Endodermal cell (in vitro differentiated cells): ENCODE data around the gene SCNM1. TPM values are rescaled to one million over a fixed set of nuclear protein-coding genes. Genes with fewer than 3 reads are reported as not detected.
A peak's percentile ranks its signal among the peaks of the same experiment; 100 is the strongest.

Source experiments
- DNase-seq: peaks from one replicate; pipeline ENCODE4 v3.0.0-alpha.2; 2017
- H3K27ac ChIP-seq: 2 replicates; pipeline ENCODE4 v1.5.1; 2013; ENCODE audit warnings: mild to moderate bottlenecking, low read depth, low read length, moderate library complexity
- H3K27me3 ChIP-seq: 2 replicates; pipeline ENCODE4 v1.6.1; 2013; ENCODE audit warnings: mild to moderate bottlenecking, low read length, moderate library complexity; ENCODE audit not compliant: insufficient read depth, control insufficient read depth, poor library complexity, severe bottlenecking
- H3K36me3 ChIP-seq: 2 replicates; pipeline ENCODE4 v1.7.0; 2013; ENCODE audit warnings: mild to moderate bottlenecking, low read length, moderate library complexity; ENCODE audit not compliant: control insufficient read depth, insufficient read depth
- H3K4me1 ChIP-seq: one replicate; pipeline ENCODE4 v1.7.0; 2013; ENCODE audit warnings: low read length; ENCODE audit not compliant: control insufficient read depth, insufficient read depth
- H3K4me3 ChIP-seq: 2 replicates; pipeline ENCODE4 v1.5.1; 2013; ENCODE audit warnings: mild to moderate bottlenecking, low read length, moderate library complexity
- H3K9ac ChIP-seq: 2 replicates; pipeline ENCODE4 v1.6.1; 2013; ENCODE audit warnings: mild to moderate bottlenecking, low read length, moderate library complexity; ENCODE audit not compliant: poor library complexity, severe bottlenecking; ENCODE audit errors: extremely low read depth
- H3K9me3 ChIP-seq: 2 replicates; pipeline ENCODE4 v1.6.1; 2013; ENCODE audit warnings: mild to moderate bottlenecking, low read length, moderate library complexity; ENCODE audit not compliant: control insufficient read depth
- H3K27ac Mint-ChIP-seq: 2 replicates; pipeline ENCODE4 v1.8.0; 2020; ENCODE audit warnings: mixed read lengths
- H3K27me3 Mint-ChIP-seq: 2 replicates; pipeline ENCODE4 v1.8.0; 2021; ENCODE audit warnings: mild to moderate bottlenecking, mixed read lengths; ENCODE audit not compliant: insufficient read depth
- H3K36me3 Mint-ChIP-seq: 2 replicates; pipeline ENCODE4 v1.8.0; 2020; ENCODE audit warnings: low read depth, mixed read lengths
- H3K4me1 Mint-ChIP-seq: 2 replicates; pipeline ENCODE4 v1.8.0; 2020; ENCODE audit warnings: mixed read lengths
- H3K4me3 Mint-ChIP-seq: 2 replicates; pipeline ENCODE4 v1.8.0; 2020; ENCODE audit warnings: mild to moderate bottlenecking, moderate library complexity, mixed read lengths
- H3K9me3 Mint-ChIP-seq: 2 replicates; pipeline ENCODE4 v1.8.0; 2020; ENCODE audit warnings: mild to moderate bottlenecking, mixed read lengths
- WGBS, 2 experiments: methylation state at CpG; one replicate each; pipeline versions ENCODE4 v1.1.5 to v1.1.7; 2013; ENCODE audit warnings: missing lambda C conversion rate in 2 of 2, mixed read lengths in 1 of 2; ENCODE audit not compliant: insufficient coverage in 1 of 2, insufficient read length in 1 of 2; 5-methylcytosine and 5-hydroxymethylcytosine counted together
- total RNA-seq, 2 donors: library from RNA; stranded (reverse); fragmentation: NEBNext Ultra II Directional in 1 of 2; extraction: Animal tissue kit (Norgen Biotek cat#: 25700) in 1 of 2; gene quantifications; 2 replicates in 1 of 2; 3 replicates in 1 of 2; pipeline ENCODE4 v1.2.1, GENCODE V29; 2021
- TF ChIP-seq, protein P1 (sequence below): fragments of 200-600 bp; sonication (generic); conservative IDR thresholded peaks from 2 replicates; pipeline ENCODE4 v1.5.0; 2021; ENCODE audit warnings: antibody characterized with exemption, mild to moderate bottlenecking

Gene SCNM1
- total RNA-seq, 2 donors from 2014 or later: 41.1 to 44.8 TPM

DNA sequence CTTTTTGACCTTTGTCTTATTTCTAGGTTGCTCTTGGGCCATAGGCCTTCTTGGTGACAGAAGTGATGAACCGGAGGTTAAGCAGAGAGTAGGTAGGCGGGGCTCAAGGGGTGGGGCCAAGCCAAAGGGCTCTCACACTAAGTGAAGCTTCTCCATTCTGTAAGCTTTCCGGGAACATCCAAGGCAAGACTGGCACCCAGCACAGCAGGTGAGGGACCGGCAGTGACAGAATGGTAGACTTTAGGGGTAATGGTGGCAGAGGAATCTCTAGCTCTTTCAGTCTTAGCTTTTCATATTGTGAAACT, 9.5 kb upstream of the SCNM1 start, which contains the start of gene TNFAIP8L2:
TNFAIP8L2 (plus strand) TSS at position 135 of the 305 bp plus-strand sequence. CDS start 2,049 bp downstream, outside the sequence.
- H3K4me3 Mint-ChIP-seq: no peak within 1 kb of the TSS
- no peak within 1 kb of the TSS for H3K27ac Mint-ChIP-seq
- Histone ChIP-seq H3K27me3 (no peaks in the 10 kb centered on the region), H3K9me3 (no peaks in the 10 kb centered on the region), H3K9ac (no peak within 1 kb of the TSS), H3K36me3 (peaks cover 38% of the 10 kb centered on the region), H3K27ac (no peak within 1 kb of the TSS), H3K4me3 (no peak within 1 kb of the TSS), H3K4me1 (no peaks in the 10 kb centered on the region)
- no peaks in the 10 kb centered on the region for H3K9me3 Mint-ChIP-seq
- H3K4me1 Mint-ChIP-seq: peaks cover 2% of the 10 kb centered on the region
- no peaks in the 10 kb centered on the region for H3K27me3 Mint-ChIP-seq
- DNase-seq: peak; percentile 63
- TF ChIP-seq, protein P1, sequence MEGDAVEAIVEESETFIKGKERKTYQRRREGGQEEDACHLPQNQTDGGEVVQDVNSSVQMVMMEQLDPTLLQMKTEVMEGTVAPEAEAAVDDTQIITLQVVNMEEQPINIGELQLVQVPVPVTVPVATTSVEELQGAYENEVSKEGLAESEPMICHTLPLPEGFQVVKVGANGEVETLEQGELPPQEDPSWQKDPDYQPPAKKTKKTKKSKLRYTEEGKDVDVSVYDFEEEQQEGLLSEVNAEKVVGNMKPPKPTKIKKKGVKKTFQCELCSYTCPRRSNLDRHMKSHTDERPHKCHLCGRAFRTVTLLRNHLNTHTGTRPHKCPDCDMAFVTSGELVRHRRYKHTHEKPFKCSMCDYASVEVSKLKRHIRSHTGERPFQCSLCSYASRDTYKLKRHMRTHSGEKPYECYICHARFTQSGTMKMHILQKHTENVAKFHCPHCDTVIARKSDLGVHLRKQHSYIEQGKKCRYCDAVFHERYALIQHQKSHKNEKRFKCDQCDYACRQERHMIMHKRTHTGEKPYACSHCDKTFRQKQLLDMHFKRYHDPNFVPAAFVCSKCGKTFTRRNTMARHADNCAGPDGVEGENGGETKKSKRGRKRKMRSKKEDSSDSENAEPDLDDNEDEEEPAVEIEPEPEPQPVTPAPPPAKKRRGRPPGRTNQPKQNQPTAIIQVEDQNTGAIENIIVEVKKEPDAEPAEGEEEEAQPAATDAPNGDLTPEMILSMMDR: no peak
- peaks cover 26% of the 10 kb centered on the region for H3K36me3 Mint-ChIP-seq
- WGBS, 2 experiments: 77 to 89% methylated on average over 3 to 4 of the region's 4 CpGs

DNA sequence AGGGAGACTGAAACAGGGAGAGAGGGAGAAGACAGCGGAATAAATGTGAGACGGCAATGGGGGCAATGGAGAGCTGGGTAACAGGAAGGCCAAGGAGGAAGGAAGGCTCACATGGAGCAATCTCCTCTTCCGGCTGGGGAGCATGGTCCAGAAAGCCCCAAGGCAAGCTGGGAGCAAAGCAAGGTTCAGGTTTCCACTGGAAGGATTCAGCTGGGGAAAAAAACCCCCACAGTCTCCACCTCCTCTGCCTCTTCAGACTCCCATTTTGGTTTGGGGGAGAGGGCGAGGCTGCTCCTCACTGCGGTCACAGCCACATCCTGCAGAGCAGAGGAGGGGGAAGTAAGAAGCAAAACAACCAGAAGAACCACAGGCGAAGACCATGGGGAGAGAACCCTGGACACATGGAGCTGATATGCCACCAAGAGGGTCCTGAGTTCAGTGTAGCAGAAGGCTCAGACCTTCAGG, 8.8 kb upstream of the SCNM1 start:
- Mint-ChIP-seq H3K36me3 (peaks cover 32% of the 10 kb centered on the region), H3K27me3 (no peaks in the 10 kb centered on the region), H3K4me3 (no peak overlapping the region), H3K9me3 (no peaks in the 10 kb centered on the region), H3K27ac (no peak overlapping the region), H3K4me1 (peaks cover 2% of the 10 kb centered on the region)
- Histone ChIP-seq H3K27me3 (no peaks in the 10 kb centered on the region), H3K4me3 (no peak overlapping the region), H3K36me3 (peaks cover 45% of the 10 kb centered on the region), H3K9ac (no peak overlapping the region), H3K27ac (no peak overlapping the region), H3K4me1 (no peaks in the 10 kb centered on the region), H3K9me3 (no peaks in the 10 kb centered on the region)
- TF ChIP-seq, protein P1: no peak
- 90 to 92% methylated on average over 6 of the region's 6 CpGs for WGBS, 2 experiments
- no peak for DNase-seq

DNA sequence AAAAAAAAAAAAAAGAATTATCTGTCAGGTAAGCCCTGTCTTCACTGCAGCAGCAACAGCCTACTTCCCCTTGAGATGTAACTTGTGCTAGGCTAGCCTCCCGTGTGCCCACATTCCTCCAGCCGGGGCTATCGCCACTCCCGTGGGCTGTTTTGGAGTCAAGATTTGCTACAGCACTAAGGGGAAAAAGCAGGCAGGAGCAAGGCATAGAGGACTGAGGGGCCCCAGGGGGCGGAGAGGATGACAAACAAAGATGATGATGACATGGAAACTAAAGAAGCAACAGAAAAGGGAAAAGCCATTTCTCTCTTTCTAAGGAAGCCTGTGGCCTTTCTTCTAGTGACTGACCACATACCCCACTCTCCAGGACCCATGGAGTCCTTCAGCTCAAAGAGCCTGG, 7.6 kb upstream of the SCNM1 start:
- peaks cover 45% of the 10 kb centered on the region for H3K36me3 ChIP-seq
- Mint-ChIP-seq H3K36me3 (peaks cover 32% of the 10 kb centered on the region), H3K27me3 (no peaks in the 10 kb centered on the region), H3K27ac (peak overlapping the region; percentile 52), H3K9me3 (no peaks in the 10 kb centered on the region), H3K4me3 (no peak overlapping the region), H3K4me1 (peaks cover 2% of the 10 kb centered on the region)
- H3K4me3 ChIP-seq: no peak overlapping the region
- TF ChIP-seq, protein P1: no peak
- no peaks in the 10 kb centered on the region for H3K27me3 ChIP-seq
- H3K9me3 ChIP-seq: no peaks in the 10 kb centered on the region
- no peaks in the 10 kb centered on the region for H3K4me1 ChIP-seq
- no peak overlapping the region for H3K9ac ChIP-seq
- DNase-seq: no peak
- 95 to 100% methylated on average over 1 to 5 of the region's 5 CpGs for WGBS, 2 experiments
- no peak overlapping the region for H3K27ac ChIP-seq
